H1 (cell line): Measurements from ENCODE around the gene DPF3.

ENCODE experiments used
- EZH2 ChIP-seq: fragments of 200-600 bp; sonication (generic); IDR thresholded peaks from 2 replicates; pipeline ENCODE4 v1.7.1; 2012; ENCODE audit warnings: low read depth, mild to moderate bottlenecking, moderate library complexity, low read length, inconsistent platforms; ENCODE audit not compliant: severe bottlenecking
- GTF2F1 ChIP-seq: IDR thresholded peaks from 2 replicates; pipeline ENCODE4 v1.6.1; 2012; ENCODE audit warnings: low read depth, low read length, improper control_type of control experiment, borderline replicate concordance
- HDAC6 ChIP-seq: IDR thresholded peaks from one replicate; pipeline ENCODE4 v1.7.1; 2012; ENCODE audit warnings: low read depth, mild to moderate bottlenecking, inconsistent platforms, low read length, moderate library complexity
- PHF8 ChIP-seq: fragments of 200-600 bp; sonication (generic); conservative IDR thresholded peaks from 2 replicates; pipeline ENCODE4 v1.7.1; 2012; ENCODE audit warnings: low read depth, mild to moderate bottlenecking, inconsistent platforms, low read length, moderate library complexity
- POLR2A ChIP-seq, 2 experiments: IDR thresholded peaks; 1 replicate in 1 of 2; 2 replicates in 1 of 2; pipeline ENCODE4 v1.6.1; 2011; ENCODE audit warnings: low read depth in 2 of 2, low read length in 2 of 2, mild to moderate bottlenecking in 2 of 2; ENCODE audit errors: control extremely low read depth in 1 of 2
- POLR2AphosphoS5 ChIP-seq: IDR thresholded peaks from 2 replicates; pipeline ENCODE4 v1.6.1; 2011; ENCODE audit warnings: low read depth, low read length
- RAD21 ChIP-seq, 2 experiments: IDR thresholded peaks in 1 of 2; conservative IDR thresholded peaks in 1 of 2; 2 replicates each; pipeline ENCODE4 v1.6.1; 2011; ENCODE audit warnings: low read depth in 2 of 2, low read length in 2 of 2, improper control_type of control experiment in 1 of 2, inconsistent platforms in 1 of 2, mild to moderate bottlenecking in 1 of 2, moderate library complexity in 1 of 2
- SAP30 ChIP-seq: fragments of 300-600 bp; sonication (generic); IDR thresholded peaks from 2 replicates; pipeline ENCODE4 v1.7.1; 2012; ENCODE audit warnings: low read length, moderate library complexity, mild to moderate bottlenecking, inconsistent platforms; ENCODE audit not compliant: insufficient read depth, insufficient replicate concordance
- SIN3A ChIP-seq, 2 experiments: IDR thresholded peaks in 1 of 2; conservative IDR thresholded peaks in 1 of 2; 2 replicates each; pipeline ENCODE4 v1.6.1; 2011 to 2012; ENCODE audit warnings: low read length in 2 of 2, improper control_type of control experiment in 1 of 2, low read depth in 1 of 2, mild to moderate bottlenecking in 1 of 2
- YY1 ChIP-seq: IDR thresholded peaks from 2 replicates; pipeline ENCODE4 v1.6.1; 2011; ENCODE audit warnings: low read depth, mild to moderate bottlenecking, low read length
- TF ChIP-seq, protein P1 (sequence below): IDR thresholded peaks from 2 replicates; pipeline ENCODE4 v1.6.1; 2011; ENCODE audit warnings: low read length, improper control_type of control experiment
- TF ChIP-seq, protein P2 (sequence below): IDR thresholded peaks from 2 replicates; pipeline ENCODE4 v1.6.1; 2012; ENCODE audit warnings: low read length, inconsistent platforms
- TF ChIP-seq, protein P3 (sequence below), 3 experiments: IDR thresholded peaks; 1 replicate in 2 of 3; 2 replicates in 1 of 3; pipeline versions ENCODE4 v1.5.1 to v1.6.1; 2011; ENCODE audit warnings: low read length in 3 of 3, mild to moderate bottlenecking in 3 of 3, inconsistent platforms in 2 of 3, low read depth in 1 of 3, moderate library complexity in 1 of 3; ENCODE audit not compliant: insufficient read depth in 1 of 3; ENCODE audit errors: control extremely low read depth in 1 of 3

DNA sequence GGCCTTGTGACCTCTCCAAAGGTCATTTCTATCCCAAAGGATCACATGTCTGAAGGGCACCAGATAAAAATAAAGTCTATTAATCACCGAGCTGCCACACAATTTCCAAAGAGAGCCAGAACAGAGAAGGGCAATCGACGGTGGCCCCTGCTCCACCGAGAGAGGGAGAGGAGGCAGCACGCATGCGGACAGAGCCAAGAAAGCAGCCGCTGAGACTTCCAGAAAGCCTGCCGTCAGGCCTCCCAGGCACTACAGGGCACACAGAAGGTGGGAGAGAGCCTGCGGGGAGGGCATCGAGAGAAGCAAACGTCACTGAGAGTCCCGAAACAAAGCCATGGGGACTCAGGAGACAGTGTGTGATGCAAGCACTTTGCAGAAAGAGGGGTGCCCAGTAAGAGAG, 182.0 kb downstream of the DPF3 start:
- TF ChIP-seq HDAC6 (no peak), GTF2F1 (no peak), POLR2AphosphoS5 (no peak), YY1 (no peak), PHF8 (no peak), RAD21 (IDR thresholded peaks at IDR 0.05 in 1 of 2, conservative IDR thresholded peaks at IDR 0.05 in 1 of 2; ENCODE audit: low read depth in 2 of 2, low read length in 2 of 2) (no peak), SAP30 (no peak), SIN3A (conservative IDR thresholded peaks at IDR 0.05 in 1 of 2, IDR thresholded peaks at IDR 0.05 in 1 of 2; ENCODE audit: low read depth in 1 of 2, low read length in 2 of 2) (no peak), EZH2 (no peak), POLR2A (IDR thresholded peaks at IDR 0.05; ENCODE audit: control extremely low read depth in 1 of 2, low read depth in 2 of 2, low read length in 2 of 2) (no peak)
- TF ChIP-seq, protein P1, sequence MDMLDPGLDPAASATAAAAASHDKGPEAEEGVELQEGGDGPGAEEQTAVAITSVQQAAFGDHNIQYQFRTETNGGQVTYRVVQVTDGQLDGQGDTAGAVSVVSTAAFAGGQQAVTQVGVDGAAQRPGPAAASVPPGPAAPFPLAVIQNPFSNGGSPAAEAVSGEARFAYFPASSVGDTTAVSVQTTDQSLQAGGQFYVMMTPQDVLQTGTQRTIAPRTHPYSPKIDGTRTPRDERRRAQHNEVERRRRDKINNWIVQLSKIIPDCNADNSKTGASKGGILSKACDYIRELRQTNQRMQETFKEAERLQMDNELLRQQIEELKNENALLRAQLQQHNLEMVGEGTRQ: no peak
- TF ChIP-seq, protein P2, sequence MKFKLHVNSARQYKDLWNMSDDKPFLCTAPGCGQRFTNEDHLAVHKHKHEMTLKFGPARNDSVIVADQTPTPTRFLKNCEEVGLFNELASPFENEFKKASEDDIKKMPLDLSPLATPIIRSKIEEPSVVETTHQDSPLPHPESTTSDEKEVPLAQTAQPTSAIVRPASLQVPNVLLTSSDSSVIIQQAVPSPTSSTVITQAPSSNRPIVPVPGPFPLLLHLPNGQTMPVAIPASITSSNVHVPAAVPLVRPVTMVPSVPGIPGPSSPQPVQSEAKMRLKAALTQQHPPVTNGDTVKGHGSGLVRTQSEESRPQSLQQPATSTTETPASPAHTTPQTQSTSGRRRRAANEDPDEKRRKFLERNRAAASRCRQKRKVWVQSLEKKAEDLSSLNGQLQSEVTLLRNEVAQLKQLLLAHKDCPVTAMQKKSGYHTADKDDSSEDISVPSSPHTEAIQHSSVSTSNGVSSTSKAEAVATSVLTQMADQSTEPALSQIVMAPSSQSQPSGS: no peak
- TF ChIP-seq, protein P3, sequence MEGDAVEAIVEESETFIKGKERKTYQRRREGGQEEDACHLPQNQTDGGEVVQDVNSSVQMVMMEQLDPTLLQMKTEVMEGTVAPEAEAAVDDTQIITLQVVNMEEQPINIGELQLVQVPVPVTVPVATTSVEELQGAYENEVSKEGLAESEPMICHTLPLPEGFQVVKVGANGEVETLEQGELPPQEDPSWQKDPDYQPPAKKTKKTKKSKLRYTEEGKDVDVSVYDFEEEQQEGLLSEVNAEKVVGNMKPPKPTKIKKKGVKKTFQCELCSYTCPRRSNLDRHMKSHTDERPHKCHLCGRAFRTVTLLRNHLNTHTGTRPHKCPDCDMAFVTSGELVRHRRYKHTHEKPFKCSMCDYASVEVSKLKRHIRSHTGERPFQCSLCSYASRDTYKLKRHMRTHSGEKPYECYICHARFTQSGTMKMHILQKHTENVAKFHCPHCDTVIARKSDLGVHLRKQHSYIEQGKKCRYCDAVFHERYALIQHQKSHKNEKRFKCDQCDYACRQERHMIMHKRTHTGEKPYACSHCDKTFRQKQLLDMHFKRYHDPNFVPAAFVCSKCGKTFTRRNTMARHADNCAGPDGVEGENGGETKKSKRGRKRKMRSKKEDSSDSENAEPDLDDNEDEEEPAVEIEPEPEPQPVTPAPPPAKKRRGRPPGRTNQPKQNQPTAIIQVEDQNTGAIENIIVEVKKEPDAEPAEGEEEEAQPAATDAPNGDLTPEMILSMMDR (IDR thresholded peaks at IDR 0.05; ENCODE audit: control extremely low read depth in 1 of 3, insufficient read depth in 1 of 3, low read depth in 1 of 3, low read length in 3 of 3): no peak
